ENCODE results near the gene MAPK8. TPM values are rescaled to one million over a fixed set of nuclear protein-coding genes. Genes with fewer than 3 reads are reported as not detected.

The MAPK8 gene
- total and polyA plus RNA-seq, 10 donors = 5.2 to 61.4 (median 37.4) TPM

GRCh38 chr10:48391994-48392393 lies 85.5 kb downstream of the MAPK8 start:
- WGBS, 5 donors = 95 to 99% (median 97%) methylated on average over 3 of the region's 3 CpGs
- no peak overlapping the region for H3K4me3 ChIP-seq
- DNase-seq = no peak
- no peaks in the 10 kb centered on the region for H3K36me3 ChIP-seq
- TF ChIP-seq CTCF (IDR thresholded peaks at IDR 0.05 in 8 of 11, conservative IDR thresholded peaks at IDR 0.05 in 3 of 11) = no peak
- TF ChIP-seq POLR2A (IDR thresholded peaks at IDR 0.05) = no peak
- no peak for TF ChIP-seq POLR2AphosphoS5 (IDR thresholded peaks at IDR 0.05)
- H3K27ac ChIP-seq = no peak overlapping the region
- H3K9me3 ChIP-seq = no peaks in the 10 kb centered on the region
- H3K4me1 ChIP-seq = peaks cover 0 to 29% (median 16%) of the 10 kb centered on the region in 6 donors
- intact Hi-C loops (cut with DNase I; ENCODE audit: low total_unique reads) = no loop called here
- no peaks in the 10 kb centered on the region for H3K27me3 ChIP-seq (replicated peaks in 1 of 7)

- Histone ChIP-seq H3K27ac (no peak overlapping the region), H3K36me3 (no peaks in the 10 kb centered on the region), H3K27me3 (replicated peaks in 1 of 7) (no peaks in the 10 kb centered on the region), H3K4me3 (no peak overlapping the region), H3K4me1 (peaks cover 0 to 14% (median 0%) of the 10 kb centered on the region in 6 donors), H3K9me3 (no peaks in the 10 kb centered on the region)
- intact Hi-C loops (cut with DNase I; ENCODE audit: low total_unique reads) = no loop called here
- no peak for DNase-seq
- WGBS, 5 donors = 82 to 95% (median 90%) methylated on average over 4 of the region's 4 CpGs
- TF ChIP-seq POLR2A (IDR thresholded peaks at IDR 0.05) (no peak), POLR2AphosphoS5 (IDR thresholded peaks at IDR 0.05) (no peak), CTCF (IDR thresholded peaks at IDR 0.05 in 8 of 11, conservative IDR thresholded peaks at IDR 0.05 in 3 of 11) (no peak)
Measured at GRCh38 chr10:48398261-48398660, 91.8 kb downstream of the MAPK8 start.

- H3K27ac ChIP-seq = no peak overlapping the region
- H3K36me3 ChIP-seq = no peaks in the 10 kb centered on the region
- no peaks in the 10 kb centered on the region for H3K9me3 ChIP-seq
- H3K27me3 ChIP-seq (replicated peaks in 1 of 7) = no peaks in the 10 kb centered on the region
- intact Hi-C loops (cut with DNase I; ENCODE audit: low total_unique reads) = no loop called here
- TF ChIP-seq POLR2A (IDR thresholded peaks at IDR 0.05) (no peak), CTCF (IDR thresholded peaks at IDR 0.05 in 8 of 11, conservative IDR thresholded peaks at IDR 0.05 in 3 of 11) (no peak), POLR2AphosphoS5 (IDR thresholded peaks at IDR 0.05) (no peak)
- no peak for DNase-seq
- peaks cover 0 to 14% (median 0%) of the 10 kb centered on the region in 6 donors for H3K4me1 ChIP-seq
- no peak overlapping the region for H3K4me3 ChIP-seq
- WGBS, 5 donors = 80 to 92% (median 91%) methylated on average over 5 of the region's 5 CpGs
Measured at GRCh38 chr10:48399056-48399541, 92.6 kb downstream of the MAPK8 start.

GRCh38 chr10:48399551-48399950 lies 93.1 kb downstream of the MAPK8 start:
- H3K27me3 ChIP-seq (replicated peaks in 1 of 7) = no peaks in the 10 kb centered on the region
- no peak for DNase-seq
- H3K9me3 ChIP-seq = no peaks in the 10 kb centered on the region
- no peak for TF ChIP-seq CTCF (IDR thresholded peaks at IDR 0.05 in 8 of 11, conservative IDR thresholded peaks at IDR 0.05 in 3 of 11)
- no peak for TF ChIP-seq POLR2AphosphoS5 (IDR thresholded peaks at IDR 0.05)
- no peak for TF ChIP-seq POLR2A (IDR thresholded peaks at IDR 0.05)
- peaks cover 0 to 14% (median 0%) of the 10 kb centered on the region in 6 donors for H3K4me1 ChIP-seq
- H3K27ac ChIP-seq = no peak overlapping the region
- intact Hi-C loops (cut with DNase I; ENCODE audit: low total_unique reads) = no loop called here
- no peak overlapping the region for H3K4me3 ChIP-seq
- 98 to 100% (median 100%) methylated on average over 1 of the region's 1 CpG for WGBS, 5 donors
- no peaks in the 10 kb centered on the region for H3K36me3 ChIP-seq
